Epithelial cell of prostate (primary cell): ENCODE data around the gene DLEC1.

ENCODE experiments used
- DNase-seq: peaks from one replicate; pipeline ENCODE4 v3.0.0-alpha.2; 2011; ENCODE audit warnings: low read depth, low spot score
- H3K27ac ChIP-seq: fragments of 450-650 bp; 2 replicates; pipeline ENCODE4 v1.5.1; 2017; ENCODE audit warnings: mild to moderate bottlenecking

The DLEC1 gene

DNA sequence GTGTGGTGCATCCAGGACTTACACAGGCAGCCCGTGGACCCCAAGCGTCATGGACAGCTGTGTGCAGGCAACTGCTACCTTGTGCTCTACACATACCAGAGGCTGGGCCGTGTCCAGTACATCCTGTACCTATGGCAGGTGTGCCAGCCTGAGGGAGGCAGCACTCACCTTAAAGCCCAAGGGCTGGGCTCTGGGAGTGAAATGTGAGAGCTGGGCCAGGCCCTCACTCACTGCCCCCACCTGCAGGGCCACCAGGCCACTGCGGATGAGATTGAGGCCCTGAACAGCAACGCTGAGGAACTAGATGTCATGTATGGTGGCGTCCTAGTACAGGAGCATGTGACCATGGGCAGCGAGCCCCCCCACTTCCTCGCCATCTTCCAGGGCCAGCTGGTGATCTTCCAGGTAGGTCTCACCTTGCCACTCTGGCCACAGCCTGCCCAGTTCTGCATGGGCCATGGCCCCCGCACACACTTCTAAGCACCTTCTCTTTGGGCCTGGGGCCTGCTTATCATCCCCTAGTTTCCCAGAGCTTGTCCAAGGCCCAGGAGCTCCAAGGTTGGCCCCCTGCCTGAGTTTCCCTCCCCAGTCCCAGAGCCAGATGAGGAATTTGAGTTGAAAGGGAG lies 37.4 kb upstream of the DLEC1 start:
- H3K27ac ChIP-seq, result no peak overlapping the region
- DNase-seq, result no peak

DNA sequence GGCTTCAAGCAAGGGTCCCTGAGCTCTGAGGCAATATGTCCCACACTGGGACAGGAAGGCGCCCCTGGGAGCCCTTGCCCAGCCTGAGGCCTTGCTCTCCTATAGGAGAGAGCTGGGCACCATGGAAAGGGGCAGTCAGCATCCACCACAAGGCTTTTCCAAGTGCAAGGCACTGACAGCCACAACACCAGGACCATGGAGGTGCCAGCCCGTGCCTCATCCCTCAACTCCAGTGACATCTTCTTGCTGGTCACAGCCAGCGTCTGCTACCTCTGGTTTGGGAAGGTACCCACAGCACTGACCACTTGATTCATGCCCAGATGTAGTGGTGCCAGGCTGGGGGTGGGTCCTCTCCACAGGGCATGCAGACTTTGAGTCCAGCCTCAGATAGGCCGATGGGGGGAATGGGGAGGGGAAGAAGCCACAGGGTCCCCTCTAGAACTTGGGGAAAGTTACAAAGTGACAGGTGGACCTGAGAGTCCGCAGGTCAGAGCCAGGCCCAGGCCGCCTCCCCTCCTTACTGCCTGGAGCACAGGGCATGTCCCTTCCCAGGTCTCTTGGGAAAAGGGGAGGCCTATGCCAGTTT lies 36.6 kb upstream of the DLEC1 start:
- H3K27ac ChIP-seq, result no peak overlapping the region
- no peak for DNase-seq

DNA sequence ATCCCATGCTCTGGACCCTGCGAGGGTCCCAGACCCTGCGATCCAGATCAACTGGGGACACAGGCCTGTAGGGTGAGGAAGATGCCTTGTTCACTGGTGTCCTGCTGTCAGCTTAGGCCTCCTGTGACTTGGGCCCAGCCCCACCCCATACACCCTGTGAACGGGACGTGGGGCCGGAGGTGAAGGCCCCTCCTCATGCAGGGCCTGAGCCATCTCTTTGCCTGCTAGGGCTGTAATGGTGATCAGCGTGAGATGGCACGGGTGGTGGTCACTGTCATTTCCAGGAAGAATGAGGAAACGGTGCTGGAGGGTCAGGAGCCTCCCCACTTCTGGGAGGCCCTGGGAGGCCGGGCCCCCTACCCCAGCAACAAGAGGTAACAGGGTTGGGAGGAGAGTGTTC lies 36.1 kb upstream of the DLEC1 start:
- no peak overlapping the region for H3K27ac ChIP-seq
- DNase-seq, result no peak

DNA sequence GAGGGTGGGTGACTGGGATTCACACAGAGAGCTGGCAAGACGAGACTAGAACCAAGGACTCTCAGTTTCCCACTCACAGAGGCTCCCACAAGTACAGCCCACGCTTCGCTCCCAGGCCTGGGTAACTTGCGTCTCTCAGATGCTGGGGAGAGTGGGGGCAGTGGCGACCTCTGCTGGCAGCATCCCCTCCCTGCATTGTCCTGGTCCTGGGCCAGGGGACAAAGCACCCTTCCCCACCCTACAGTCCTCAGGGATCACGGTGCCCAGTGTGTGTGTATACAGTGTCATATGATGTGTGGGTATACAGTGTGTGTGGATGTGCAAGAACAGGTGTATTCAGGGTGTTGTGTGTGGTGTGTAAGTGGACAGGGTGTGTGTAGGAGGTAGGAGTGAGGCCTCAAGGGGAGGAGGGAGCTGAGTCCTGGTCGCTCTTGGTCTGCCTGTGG lies 35.6 kb upstream of the DLEC1 start:
- no peak for DNase-seq

DNA sequence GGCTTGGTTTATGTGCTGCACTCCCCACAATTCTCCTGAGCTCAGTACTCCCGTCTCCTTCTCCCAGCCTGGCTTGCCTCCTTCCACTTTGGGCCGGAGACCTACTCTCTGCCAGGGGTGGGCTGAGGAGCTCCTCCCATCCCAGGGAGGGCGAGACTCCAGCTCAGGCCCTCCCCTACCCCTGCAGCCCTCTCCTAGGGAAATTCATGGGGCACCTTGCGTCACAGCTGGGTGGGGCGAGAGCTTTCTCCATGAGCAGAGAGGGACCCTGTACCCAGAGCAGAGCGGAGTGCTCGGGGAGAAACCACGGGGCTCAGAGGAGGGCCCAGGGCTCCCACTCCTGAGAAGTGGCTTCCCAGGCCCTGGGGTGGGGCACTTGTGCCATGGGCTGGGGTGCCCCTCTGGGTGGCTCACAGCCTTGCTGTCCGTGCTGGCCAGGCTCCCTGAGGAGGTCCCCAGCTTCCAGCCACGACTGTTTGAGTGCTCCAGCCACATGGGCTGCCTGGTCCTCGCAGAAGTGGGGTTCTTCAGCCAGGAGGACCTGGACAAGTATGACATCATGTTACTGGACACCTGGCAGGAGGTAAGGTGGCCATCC lies 35.1 kb upstream of the DLEC1 start:
- peak overlapping the region; percentile 28 for H3K27ac ChIP-seq
- no peak for DNase-seq

More for the DNA sequence above, 35.6 kb upstream of the DLEC1 start:
- no peak overlapping the region for H3K27ac ChIP-seq

DNA sequence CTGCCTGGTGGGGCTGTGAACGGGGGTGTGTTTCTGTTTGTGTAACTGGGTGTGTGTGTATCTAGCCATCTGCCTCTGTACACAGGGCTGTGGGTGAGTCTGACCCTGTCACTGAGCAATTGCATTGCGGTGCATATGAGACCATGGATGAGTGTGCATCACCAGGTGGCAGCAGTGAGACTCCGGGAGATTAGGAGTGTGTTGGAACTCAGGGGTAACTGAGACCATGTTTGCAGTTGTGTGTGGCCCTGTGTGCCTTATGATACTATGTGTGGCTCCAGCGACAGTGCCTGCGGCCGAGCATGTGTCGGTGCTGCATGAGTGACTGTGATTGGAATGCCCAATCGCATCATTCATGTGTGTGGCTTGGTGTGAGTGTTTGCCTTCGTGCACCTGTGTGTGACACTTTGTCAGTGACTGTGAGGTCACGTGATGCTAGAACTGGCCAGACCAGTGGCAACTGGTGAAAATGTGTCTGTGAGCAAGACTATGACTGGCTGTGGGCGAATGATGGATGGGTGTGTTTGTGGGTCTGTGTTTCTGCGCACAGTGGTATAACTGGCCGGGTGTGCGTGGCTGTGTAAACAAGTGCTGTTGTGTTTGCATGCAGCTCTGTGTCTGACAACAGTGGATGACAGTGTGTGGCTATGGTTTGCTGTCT lies 34.5 kb upstream of the DLEC1 start:
- H3K27ac ChIP-seq, result peak overlapping the region; percentile 28
- DNase-seq, result peak; percentile 60

DNA sequence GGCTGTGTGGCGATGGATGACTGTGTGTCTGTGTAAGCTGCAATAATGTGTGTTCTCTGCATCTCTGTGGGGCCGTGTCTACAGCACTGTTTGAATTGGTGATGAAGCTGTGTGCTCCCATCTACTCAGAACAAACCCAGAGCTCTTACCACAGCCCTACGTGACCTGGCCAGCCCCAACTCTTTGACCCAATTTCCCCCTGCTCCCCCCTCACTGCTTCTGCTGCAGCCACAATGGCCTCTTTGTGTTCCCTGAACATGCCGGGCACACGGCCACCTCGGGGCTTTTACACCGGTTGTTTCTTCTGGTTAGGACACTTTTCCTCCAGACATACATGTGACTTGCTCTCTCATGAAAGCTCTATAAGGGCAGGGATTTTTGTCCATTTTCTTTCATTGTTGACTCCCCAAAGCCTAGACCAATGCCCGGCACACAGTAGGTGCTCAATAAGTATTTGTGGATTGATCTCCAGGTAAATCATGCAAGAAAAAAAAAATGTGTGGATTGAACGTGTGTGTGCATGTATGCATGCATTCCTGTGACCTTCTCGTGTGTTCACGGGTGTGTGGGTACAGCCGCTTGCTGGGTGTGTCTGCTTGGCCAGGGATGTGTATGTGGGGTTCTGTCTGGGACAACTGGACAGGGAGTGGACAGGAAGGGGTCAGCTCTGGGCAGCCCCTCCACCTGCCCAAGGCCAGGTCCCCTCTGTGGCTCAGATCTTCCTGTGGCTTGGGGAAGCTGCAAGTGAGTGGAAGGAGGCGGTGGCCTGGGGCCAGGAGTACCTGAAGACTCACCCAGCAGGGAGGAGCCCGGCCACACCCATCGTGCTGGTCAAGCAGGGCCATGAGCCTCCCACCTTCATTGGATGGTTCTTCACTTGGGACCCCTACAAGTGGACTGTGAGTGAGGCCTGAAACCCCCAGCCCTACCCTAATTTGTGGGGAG lies 33.7 kb upstream of the DLEC1 start:
- no peak for DNase-seq
- H3K27ac ChIP-seq, result peak overlapping the region; percentile 28

DNA sequence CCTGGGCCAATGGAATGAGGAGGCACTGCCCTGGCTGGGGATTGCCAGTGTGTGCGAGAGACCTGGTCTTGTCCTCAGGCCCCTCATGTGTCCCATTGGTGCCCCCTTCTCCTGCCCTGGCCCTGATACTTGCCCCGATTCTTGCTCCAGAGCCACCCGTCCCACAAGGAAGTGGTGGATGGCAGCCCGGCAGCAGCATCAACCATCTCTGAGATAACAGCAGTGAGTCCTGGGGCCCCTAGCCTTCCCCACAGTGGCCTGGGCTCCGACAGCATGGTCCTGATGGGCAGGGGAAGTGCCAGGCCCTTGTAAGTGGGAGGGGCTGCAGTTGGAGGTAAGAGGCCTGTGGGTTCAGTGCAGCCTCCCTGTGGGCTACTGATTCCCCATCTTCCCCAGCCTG lies 33.0 kb upstream of the DLEC1 start:
- peak overlapping the region; percentile 28 for H3K27ac ChIP-seq
- DNase-seq, result no peak

DNA sequence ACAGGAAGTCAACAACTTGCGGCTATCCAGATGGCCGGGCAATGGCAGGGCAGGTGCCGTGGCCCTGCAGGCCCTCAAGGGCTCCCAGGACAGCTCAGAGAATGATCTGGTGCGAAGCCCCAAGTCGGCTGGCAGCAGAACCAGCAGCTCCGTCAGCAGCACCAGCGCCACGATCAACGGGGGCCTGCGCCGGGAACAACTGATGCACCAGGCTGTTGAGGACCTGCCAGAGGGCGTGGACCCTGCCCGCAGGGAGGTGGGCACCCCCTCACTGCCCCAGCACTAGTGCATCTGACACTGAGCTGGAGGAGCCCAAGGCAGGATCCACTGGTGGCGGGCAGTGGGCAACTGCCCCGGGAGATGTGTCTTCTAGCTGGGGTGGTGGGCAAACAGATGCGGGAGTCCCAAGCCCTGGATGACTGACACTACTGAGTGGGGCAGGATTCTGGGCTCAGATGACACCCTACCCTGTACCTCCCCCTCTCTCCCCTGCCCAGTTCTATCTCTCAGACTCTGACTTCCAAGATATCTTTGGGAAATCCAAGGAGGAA lies 32.5 kb upstream of the DLEC1 start:
- no peak for DNase-seq
- no peak overlapping the region for H3K27ac ChIP-seq

DNA sequence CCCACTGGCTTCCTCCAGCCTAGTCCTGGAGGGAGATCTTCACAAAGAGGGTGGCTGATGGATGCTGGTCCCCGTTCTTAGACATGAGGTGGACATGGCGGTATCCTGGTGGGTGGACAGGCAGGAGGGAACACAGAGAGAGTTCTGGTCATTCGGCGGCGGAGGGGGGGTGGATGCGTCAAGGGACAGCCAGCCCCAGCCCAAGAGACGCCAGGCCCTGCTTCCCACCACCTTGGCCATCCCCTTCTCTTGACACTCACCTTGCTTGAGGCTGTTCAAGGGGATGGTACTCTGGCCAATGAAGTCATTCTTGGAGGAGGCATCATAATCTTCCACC lies 31.3 kb upstream of the DLEC1 start:
- no peak for DNase-seq
- no peak overlapping the region for H3K27ac ChIP-seq

DNA sequence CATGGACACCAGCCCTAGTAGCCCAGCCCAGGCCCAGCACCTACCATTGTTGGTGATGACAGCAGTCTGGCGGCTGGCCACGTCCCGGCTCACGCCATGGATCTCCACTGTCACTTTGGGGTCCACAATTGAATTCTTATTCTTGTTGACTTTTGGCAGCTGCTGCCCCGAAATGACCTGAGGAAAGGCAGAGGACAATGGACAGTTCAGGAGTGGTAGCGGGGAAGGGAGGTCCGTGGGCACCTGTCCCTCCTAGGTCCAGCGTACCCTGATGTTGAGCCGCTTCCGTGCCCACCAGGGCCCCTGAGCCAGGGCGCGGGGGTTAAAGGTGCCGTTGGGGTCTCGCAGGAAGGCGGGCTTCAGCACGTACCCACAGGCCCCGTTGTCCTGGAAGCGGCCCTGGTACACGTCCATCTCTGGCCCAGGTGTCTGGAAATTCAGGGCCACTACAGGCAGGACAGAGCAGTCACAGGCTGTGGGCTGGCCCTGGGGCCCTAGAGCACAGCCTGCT lies 30.8 kb upstream of the DLEC1 start:
- H3K27ac ChIP-seq, result no peak overlapping the region
- no peak for DNase-seq

DNA sequence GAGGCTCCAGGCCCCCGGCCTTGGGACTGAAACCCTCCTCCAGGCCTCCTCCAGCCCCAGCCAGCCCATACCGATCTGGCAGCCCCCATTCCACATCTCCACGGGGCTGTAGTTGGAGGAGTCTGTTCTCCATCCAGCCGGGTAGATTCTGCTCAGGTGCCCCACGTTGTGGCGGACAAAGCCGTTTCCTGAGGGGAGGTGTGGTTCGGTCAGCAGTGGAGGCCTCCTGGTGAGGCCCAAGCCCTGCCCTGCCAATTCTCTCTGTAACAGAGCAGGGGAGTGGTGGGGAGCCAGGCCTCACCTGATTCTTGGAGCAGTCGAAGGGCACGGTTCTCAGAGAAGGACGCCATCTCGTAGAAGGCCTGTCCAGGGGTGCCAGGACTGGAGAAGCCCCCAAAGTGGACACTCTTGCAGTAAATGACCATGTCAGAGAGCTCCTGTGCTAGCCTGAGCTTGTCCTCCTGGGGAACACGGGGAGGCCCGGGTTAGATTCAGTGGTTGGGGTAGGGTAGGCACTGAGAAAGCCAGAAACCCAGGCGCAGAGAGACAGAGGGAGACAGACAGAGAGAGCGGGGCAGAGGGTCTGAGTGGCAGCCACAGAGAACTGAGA lies 29.9 kb upstream of the DLEC1 start:
- H3K27ac ChIP-seq, result no peak overlapping the region
- DNase-seq, result no peak

DNA sequence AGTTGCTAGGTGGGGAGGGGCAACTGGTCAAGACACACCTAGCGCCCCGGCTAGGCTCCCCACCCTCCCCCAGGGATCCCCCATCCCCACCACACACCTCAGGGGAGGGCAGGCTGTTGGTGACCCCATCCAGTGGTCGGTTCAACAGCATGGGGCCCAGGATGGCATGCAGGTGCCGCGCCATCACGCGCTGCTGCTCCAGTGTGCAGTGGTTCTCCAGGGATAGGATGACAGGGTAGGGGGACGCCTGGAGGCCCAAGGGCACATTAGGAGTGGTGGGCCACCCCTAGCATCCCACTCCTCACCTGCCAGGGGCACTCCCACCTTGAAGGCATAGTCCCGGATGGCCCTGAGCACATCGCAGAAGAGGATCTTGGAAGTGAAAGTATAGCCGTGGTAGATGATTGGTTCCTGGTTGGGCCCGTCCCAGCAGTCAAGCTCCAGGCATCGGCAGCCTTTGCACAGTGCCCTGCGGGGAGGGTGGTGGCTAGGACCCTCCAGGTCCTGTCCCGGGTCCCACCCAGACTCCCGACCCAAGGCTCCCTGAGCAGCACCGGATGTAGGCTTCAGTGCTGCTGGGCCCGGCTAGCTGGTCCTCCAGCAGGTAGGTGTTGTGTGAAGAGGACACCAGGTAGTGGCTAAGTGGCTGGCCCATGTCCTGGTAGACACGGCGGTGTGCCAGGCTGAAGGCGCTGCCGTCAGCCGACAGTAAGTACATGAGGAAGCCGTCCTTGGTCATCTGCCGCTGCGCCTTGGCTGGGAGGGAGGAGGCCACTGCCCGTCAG lies 29.0 kb upstream of the DLEC1 start:
- no peak overlapping the region for H3K27ac ChIP-seq
- DNase-seq, result no peak

DNA sequence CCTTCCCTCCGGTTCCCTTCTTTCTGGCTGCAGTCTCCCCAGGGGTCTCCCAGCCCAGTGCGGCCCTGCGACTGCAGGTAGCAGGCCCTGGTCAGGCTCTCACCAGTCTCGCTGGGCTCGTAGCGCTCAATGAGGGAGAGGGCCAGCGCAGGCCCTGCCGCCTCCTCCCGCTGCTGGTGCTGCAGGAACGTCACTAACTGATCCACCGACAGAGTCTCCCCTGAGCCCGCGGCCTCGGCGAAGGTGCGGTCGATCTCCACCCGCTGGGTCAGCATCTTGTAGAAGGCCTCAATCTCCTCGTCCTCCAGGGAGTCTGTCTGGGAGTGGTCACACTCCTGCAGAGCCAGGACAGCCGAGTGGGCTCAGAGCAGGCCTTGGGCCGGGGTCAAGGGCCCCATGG lies 27.9 kb upstream of the DLEC1 start:
- no peak overlapping the region for H3K27ac ChIP-seq
- DNase-seq, result no peak

DNA sequence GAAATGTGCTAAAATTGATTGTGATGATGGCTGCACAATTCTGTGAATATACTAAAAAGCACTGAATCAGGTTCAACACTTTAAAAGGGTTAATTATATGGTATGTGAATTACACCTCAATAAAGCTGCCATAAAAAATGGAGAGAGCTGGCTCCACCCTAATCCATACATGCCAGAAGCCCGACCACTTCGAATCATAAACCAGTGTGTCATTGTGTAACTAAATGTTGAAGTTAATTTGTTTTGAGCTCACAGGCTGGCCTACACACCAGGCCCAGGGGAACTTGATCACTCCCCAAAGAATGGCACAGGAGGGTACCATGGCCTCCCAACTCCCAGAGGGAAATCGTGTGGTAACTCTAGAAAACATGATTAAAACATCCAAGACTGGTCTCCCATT lies 23.5 kb upstream of the DLEC1 start:
- no peak overlapping the region for H3K27ac ChIP-seq
- DNase-seq, result no peak

DNA sequence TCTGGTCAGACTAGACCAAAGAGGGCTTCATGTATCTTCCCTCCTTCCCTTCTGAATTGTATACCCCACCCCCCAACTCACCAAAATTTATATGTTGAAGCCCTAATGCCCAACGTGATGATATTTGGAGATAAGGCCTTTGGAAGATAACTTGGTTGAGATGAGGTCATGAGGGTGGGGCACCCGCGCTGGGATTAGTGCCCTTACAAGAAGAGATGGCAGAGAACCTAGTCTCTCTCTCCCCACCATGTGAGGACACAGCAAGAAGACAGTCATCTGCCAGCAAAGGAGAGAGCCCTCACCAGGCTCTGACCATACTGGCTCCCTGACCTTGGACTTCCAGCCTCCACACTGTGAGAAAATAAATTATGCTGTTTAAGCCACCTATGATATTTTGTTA lies 23.0 kb upstream of the DLEC1 start:
- H3K27ac ChIP-seq, result no peak overlapping the region
- no peak for DNase-seq

DNA sequence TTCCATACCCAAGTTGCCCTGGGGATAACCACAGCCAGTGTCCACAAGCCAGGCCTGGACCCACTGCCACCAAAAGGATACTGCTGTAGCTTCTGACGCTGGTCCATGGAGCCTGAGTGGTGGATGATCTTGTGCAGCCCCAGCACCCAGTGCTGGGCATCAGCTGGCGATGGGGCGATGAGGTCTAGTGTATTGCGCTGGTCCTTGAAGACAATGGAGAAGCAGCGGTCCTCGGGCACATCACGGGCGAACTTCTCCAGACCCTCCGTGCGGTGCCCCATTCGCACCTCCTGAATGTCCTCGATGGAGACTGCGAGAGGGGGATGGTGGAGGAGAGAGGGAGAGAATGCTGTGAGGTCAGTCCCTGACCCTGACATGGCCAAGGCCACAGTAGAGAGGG lies 22.6 kb upstream of the DLEC1 start:
- no peak for DNase-seq
- H3K27ac ChIP-seq, result no peak overlapping the region

DNA sequence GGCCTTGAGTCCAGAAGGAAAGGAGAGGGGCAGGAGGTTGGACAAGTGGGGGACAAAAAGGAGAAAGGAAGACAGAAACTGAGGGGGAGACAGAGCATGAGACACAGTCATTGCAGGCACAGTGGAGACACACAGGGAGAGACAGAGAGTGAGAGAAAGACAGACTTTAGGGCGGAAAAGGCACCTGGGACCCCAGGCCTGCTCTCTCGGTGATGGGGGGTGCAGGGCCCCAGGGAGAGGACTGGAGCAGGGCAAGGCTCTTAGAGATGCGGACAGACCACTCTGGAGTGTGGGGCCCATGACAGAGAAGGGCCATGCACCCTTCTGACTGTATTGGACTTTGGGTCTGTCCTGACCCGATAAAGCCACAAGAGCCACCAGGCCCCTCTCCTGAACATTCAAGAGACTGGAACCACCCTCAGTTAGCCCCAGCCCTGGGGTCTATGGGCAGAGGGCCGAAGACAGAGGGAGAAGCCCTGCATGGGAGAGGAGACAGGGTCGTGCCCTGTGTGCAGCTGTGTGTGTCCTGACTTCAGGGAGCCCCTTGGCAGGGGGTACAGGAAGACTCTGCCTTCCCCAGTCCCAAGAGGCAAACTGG lies 22.1 kb upstream of the DLEC1 start:
- no peak for DNase-seq
- no peak overlapping the region for H3K27ac ChIP-seq
